Astrocyte (in vitro differentiated cells and primary cell): ENCODE measurements around the gene TRHDE. TPM values are rescaled to one million over a fixed set of nuclear protein-coding genes. Genes with fewer than 3 reads are reported as not detected.

Experiments
- DNase-seq: peaks from one replicate; pipeline ENCODE4 v3.0.0-alpha.2; 2010; ENCODE audit warnings: low read depth
- FAIRE-seq: peaks from 2 replicates; lab custom pipeline; 2011; peaks lifted over from hg19 to GRCh38; lab: Jason Lieb, UNC
- H2AFZ ChIP-seq: 2 replicates; pipeline ENCODE4 v1.6.0; 2012; ENCODE audit warnings: low read depth, low read length, inconsistent platforms
- H3K27ac ChIP-seq: 2 replicates; pipeline ENCODE4 v1.5.1; 2011; ENCODE audit warnings: low read depth, low read length, inconsistent platforms
- H3K27me3 ChIP-seq: 2 replicates; pipeline ENCODE4 v1.6.0; 2011; ENCODE audit warnings: low read length, inconsistent platforms; ENCODE audit not compliant: insufficient read depth
- H3K36me3 ChIP-seq: 2 replicates; pipeline ENCODE4 v1.5.1; 2011; ENCODE audit warnings: low read length, inconsistent platforms; ENCODE audit not compliant: insufficient read depth
- H3K4me1 ChIP-seq: 2 replicates; pipeline ENCODE4 v1.5.1; 2011; ENCODE audit warnings: low read length, inconsistent platforms; ENCODE audit not compliant: insufficient read depth
- H3K4me2 ChIP-seq: 2 replicates; pipeline ENCODE4 v1.6.0; 2012; ENCODE audit warnings: low read length, inconsistent platforms
- H3K4me3 ChIP-seq: 2 replicates; pipeline ENCODE4 v1.5.1; 2011; ENCODE audit warnings: low read depth, mild to moderate bottlenecking, low read length, inconsistent platforms; ENCODE audit not compliant: insufficient read depth
- H3K79me2 ChIP-seq: 2 replicates; pipeline ENCODE4 v1.6.0; 2012; ENCODE audit warnings: mild to moderate bottlenecking, low read length, inconsistent platforms; ENCODE audit not compliant: insufficient read depth
- H3K9ac ChIP-seq: 2 replicates; pipeline ENCODE4 v1.6.0; 2012; ENCODE audit warnings: mild to moderate bottlenecking, low read length, inconsistent platforms
- H3K9me3 ChIP-seq: 2 replicates; pipeline ENCODE4 v1.5.1; 2012; ENCODE audit warnings: low read depth, mild to moderate bottlenecking, low read length, inconsistent platforms; ENCODE audit not compliant: insufficient read depth
- H4K20me1 ChIP-seq: 2 replicates; pipeline ENCODE4 v1.6.0; 2012; ENCODE audit warnings: low read length, inconsistent platforms; ENCODE audit not compliant: insufficient read depth
- H3K27ac Mint-ChIP-seq: one replicate; pipeline ENCODE4 v1.8.0; 2021; ENCODE audit warnings: mild to moderate bottlenecking, mixed read lengths; ENCODE audit not compliant: unreplicated experiment
- H3K27me3 Mint-ChIP-seq: one replicate; pipeline ENCODE4 v1.8.0; 2021; ENCODE audit warnings: low read depth, mixed read lengths; ENCODE audit not compliant: unreplicated experiment
- H3K36me3 Mint-ChIP-seq: one replicate; pipeline ENCODE4 v1.8.0; 2021; ENCODE audit warnings: low read depth, mixed read lengths; ENCODE audit not compliant: unreplicated experiment
- H3K4me1 Mint-ChIP-seq: one replicate; pipeline ENCODE4 v1.8.0; 2021; ENCODE audit warnings: low read depth, mixed read lengths; ENCODE audit not compliant: unreplicated experiment
- H3K4me3 Mint-ChIP-seq: one replicate; pipeline ENCODE4 v1.8.0; 2021; ENCODE audit warnings: mild to moderate bottlenecking, moderate library complexity, mixed read lengths; ENCODE audit not compliant: unreplicated experiment
- H3K9me3 Mint-ChIP-seq: one replicate; pipeline ENCODE4 v1.8.0; 2021; ENCODE audit warnings: mild to moderate bottlenecking, mixed read lengths; ENCODE audit not compliant: unreplicated experiment
- EZH2 ChIP-seq: IDR thresholded peaks from 2 replicates; pipeline ENCODE4 v1.6.1; 2012; ENCODE audit warnings: mild to moderate bottlenecking, low read length, inconsistent platforms; ENCODE audit not compliant: insufficient read depth
- total RNA-seq: library from RNA; stranded (reverse); gene quantifications from 2 replicates; pipeline ENCODE4 v1.2.1, GENCODE V29; 2021
- TF ChIP-seq, protein P1 (sequence below): IDR thresholded peaks from 2 replicates; pipeline ENCODE4 v1.5.1; 2011; ENCODE audit warnings: low read depth, mild to moderate bottlenecking, inconsistent platforms, low read length, moderate library complexity; ENCODE audit not compliant: insufficient read depth

Gene TRHDE
- total RNA-seq, 1 donor from 2014 or later = 1.4 TPM

DNA sequence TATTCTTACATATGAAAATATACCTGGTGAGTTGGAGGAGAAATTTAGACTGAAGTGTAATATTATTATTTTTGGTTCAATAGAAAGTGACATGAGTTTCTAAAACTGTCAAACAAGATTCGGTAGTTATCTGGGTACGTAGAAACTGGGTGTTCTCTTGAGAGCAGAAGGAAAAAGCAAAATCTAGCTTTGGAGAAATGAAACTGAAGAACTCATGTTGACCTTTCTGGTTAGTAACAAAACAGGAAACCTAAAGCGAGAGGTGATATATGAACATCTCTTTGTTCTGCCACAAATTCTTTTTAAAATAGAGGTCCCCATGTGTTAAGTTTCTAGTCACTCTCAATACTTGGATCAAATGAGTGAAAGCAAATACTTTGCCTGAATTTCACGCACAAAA lies 401.7 kb downstream of the TRHDE start:
- DNase-seq (no peak), FAIRE-seq (no peak)
- Mint-ChIP-seq H3K9me3 (no peaks in the 10 kb centered on the region), H3K36me3 (no peaks in the 10 kb centered on the region), H3K27ac (no peak overlapping the region), H3K4me3 (no peak overlapping the region), H3K4me1 (no peaks in the 10 kb centered on the region), H3K27me3 (no peaks in the 10 kb centered on the region)
- Histone ChIP-seq H3K4me2 (no peak overlapping the region), H3K36me3 (no peaks in the 10 kb centered on the region), H3K9ac (no peak overlapping the region), H3K4me1 (no peaks in the 10 kb centered on the region), H4K20me1 (no peaks in the 10 kb centered on the region), H3K79me2 (no peaks in the 10 kb centered on the region), H3K4me3 (no peak overlapping the region), H3K27me3 (no peaks in the 10 kb centered on the region), H2AFZ (no peak overlapping the region), H3K27ac (no peak overlapping the region), H3K9me3 (no peaks in the 10 kb centered on the region)
- no peak for TF ChIP-seq EZH2
- TF ChIP-seq, protein P1, sequence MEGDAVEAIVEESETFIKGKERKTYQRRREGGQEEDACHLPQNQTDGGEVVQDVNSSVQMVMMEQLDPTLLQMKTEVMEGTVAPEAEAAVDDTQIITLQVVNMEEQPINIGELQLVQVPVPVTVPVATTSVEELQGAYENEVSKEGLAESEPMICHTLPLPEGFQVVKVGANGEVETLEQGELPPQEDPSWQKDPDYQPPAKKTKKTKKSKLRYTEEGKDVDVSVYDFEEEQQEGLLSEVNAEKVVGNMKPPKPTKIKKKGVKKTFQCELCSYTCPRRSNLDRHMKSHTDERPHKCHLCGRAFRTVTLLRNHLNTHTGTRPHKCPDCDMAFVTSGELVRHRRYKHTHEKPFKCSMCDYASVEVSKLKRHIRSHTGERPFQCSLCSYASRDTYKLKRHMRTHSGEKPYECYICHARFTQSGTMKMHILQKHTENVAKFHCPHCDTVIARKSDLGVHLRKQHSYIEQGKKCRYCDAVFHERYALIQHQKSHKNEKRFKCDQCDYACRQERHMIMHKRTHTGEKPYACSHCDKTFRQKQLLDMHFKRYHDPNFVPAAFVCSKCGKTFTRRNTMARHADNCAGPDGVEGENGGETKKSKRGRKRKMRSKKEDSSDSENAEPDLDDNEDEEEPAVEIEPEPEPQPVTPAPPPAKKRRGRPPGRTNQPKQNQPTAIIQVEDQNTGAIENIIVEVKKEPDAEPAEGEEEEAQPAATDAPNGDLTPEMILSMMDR = no peak

DNA sequence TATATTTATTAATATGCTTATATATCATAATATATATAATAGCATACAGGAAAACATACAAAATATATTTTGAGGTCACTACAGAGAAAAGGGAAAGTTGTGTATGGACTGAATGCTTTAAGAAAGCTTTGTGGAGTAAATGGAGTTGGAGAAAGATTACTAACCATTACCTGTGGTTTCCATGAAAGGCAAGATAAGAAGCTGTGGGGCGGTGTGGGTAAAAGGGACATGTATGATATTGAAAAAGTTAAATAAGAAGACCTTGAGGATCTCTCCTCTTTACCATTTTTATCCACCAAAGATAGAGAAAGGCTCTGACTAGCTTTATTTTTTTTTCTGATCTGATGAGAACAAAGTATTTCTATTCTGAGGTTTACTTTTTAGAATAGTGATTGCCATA lies 404.4 kb downstream of the TRHDE start:
- no peak overlapping the region for H3K4me2 ChIP-seq

DNA sequence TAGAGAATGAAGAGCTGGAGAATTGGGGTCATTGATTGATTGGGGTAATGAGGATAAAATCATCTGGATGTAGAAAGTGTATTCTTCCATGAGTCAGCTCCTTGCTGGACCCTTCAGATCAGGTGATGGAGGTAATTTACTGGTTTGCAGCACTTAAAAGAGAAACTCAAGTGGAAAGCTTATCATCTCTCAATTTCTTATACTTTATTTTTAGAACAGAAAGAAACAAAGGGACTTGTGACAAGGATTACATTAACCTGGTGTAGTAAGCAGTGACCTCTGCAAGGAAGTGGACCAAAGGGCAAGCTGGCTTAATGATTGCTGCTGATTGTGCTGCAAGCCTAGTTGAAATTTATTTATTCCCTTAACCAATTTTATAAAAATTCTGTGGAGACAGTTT lies 405.0 kb downstream of the TRHDE start:
- no peaks in the 10 kb centered on the region for H3K4me1 ChIP-seq
- Mint-ChIP-seq H3K27me3 (no peaks in the 10 kb centered on the region), H3K27ac (no peak overlapping the region), H3K9me3 (no peaks in the 10 kb centered on the region), H3K4me3 (no peak overlapping the region), H3K36me3 (no peaks in the 10 kb centered on the region), H3K4me1 (no peaks in the 10 kb centered on the region)
- H4K20me1 ChIP-seq = no peaks in the 10 kb centered on the region
- DNase-seq (no peak), FAIRE-seq (no peak)
- H3K9ac ChIP-seq = no peak overlapping the region
- H3K27ac ChIP-seq = no peak overlapping the region
- H3K36me3 ChIP-seq = no peaks in the 10 kb centered on the region
- H3K9me3 ChIP-seq = no peaks in the 10 kb centered on the region
- no peak overlapping the region for H2AFZ ChIP-seq
- no peak overlapping the region for H3K4me3 ChIP-seq
- H3K27me3 ChIP-seq = no peaks in the 10 kb centered on the region
- TF ChIP-seq, protein P1 = no peak
- H3K79me2 ChIP-seq = no peaks in the 10 kb centered on the region
- H3K4me2 ChIP-seq = no peak overlapping the region

More for the DNA sequence above, 404.4 kb downstream of the TRHDE start:
- H3K36me3 ChIP-seq = no peaks in the 10 kb centered on the region
- H3K27ac ChIP-seq = no peak overlapping the region
- H3K4me1 ChIP-seq = no peaks in the 10 kb centered on the region
- no peak for FAIRE-seq
- H3K27me3 ChIP-seq = no peaks in the 10 kb centered on the region
- no peak for DNase-seq
- no peak overlapping the region for H3K4me3 ChIP-seq
- no peaks in the 10 kb centered on the region for H3K9me3 Mint-ChIP-seq
- H3K9me3 ChIP-seq = no peaks in the 10 kb centered on the region
- H3K4me1 Mint-ChIP-seq = no peaks in the 10 kb centered on the region
- H3K9ac ChIP-seq = no peak overlapping the region
- no peak overlapping the region for H3K27ac Mint-ChIP-seq
- no peaks in the 10 kb centered on the region for H3K36me3 Mint-ChIP-seq
- no peak overlapping the region for H2AFZ ChIP-seq
- H3K4me3 Mint-ChIP-seq = no peak overlapping the region
- no peaks in the 10 kb centered on the region for H4K20me1 ChIP-seq
- TF ChIP-seq, protein P1 = no peak
- TF ChIP-seq EZH2 = no peak
- no peaks in the 10 kb centered on the region for H3K27me3 Mint-ChIP-seq
- H3K79me2 ChIP-seq = no peaks in the 10 kb centered on the region
